ENCODE measurements around the gene SEMA6D. TPM values are rescaled to one million over a fixed set of nuclear protein-coding genes. Genes with fewer than 3 reads are reported as not detected.

The SEMA6D gene
- total RNA-seq, 2 experiments from 2014 or later: not detected

DNA sequence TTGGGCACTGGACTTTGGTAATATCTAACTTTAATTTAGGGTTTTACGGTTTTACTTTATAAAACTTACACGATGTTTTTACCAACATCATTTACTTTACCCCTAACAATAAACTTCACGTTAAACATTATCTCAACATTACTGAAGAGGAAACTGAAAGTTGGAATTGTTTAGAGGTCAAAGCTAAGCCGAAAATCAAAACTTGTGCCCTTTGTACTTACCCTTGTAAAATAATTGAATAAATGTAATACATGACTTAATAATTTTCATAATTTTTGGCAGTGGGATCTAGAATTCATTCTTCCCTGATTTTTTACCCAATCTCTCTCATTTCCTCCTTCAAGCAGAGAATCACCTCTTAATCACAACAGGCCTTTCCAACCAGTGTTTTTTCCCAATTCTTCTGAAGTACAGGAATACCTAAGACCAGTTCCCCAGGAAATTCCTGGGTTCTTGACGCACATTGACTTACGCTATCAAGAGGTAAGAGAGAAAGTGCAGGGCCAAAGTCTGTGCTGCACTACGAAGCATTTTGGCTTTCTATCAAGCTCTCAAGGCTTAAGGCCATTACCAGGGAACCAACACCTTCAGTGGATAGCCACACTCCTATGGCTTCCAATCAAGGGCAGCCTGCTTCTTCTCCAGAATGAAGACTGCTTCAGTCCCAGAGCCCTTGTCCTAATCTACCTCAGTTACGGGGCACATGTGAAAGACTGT, 11.9 kb upstream of the SEMA6D start:
- Mint-ChIP-seq H3K4me3 (no peak overlapping the region), H3K36me3 (no peaks in the 10 kb centered on the region), H3K27me3 (peaks cover 14% of the 10 kb centered on the region), H3K4me1 (no peaks in the 10 kb centered on the region), H3K9me3 (no peaks in the 10 kb centered on the region), H3K27ac (no peak overlapping the region)
- no peak for DNase-seq

DNA sequence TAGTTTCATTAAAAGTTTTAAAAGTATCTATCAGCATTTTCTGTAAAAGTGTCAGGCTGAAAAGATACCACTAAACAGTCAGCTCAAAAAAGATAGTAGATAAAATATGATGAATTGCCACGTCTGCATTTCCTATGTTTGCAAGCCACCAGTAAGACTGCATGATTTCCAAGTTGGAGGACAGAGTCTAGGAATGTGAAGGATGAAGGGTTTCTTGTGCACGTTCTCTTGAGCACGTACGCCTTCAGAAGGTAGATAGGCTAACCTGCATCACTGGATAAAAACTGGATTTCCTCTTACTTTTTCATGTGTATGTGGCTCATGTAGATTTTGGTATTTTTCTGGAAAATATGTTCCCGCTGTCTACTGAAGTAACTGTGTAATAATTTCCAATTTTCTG, 9.9 kb upstream of the SEMA6D start:
- no peaks in the 10 kb centered on the region for H3K9me3 Mint-ChIP-seq
- H3K36me3 Mint-ChIP-seq: no peaks in the 10 kb centered on the region
- H3K4me3 Mint-ChIP-seq: no peak overlapping the region
- H3K4me1 Mint-ChIP-seq: no peaks in the 10 kb centered on the region
- DNase-seq: no peak
- no peak overlapping the region for H3K27ac Mint-ChIP-seq
- peaks cover 14% of the 10 kb centered on the region for H3K27me3 Mint-ChIP-seq

DNA sequence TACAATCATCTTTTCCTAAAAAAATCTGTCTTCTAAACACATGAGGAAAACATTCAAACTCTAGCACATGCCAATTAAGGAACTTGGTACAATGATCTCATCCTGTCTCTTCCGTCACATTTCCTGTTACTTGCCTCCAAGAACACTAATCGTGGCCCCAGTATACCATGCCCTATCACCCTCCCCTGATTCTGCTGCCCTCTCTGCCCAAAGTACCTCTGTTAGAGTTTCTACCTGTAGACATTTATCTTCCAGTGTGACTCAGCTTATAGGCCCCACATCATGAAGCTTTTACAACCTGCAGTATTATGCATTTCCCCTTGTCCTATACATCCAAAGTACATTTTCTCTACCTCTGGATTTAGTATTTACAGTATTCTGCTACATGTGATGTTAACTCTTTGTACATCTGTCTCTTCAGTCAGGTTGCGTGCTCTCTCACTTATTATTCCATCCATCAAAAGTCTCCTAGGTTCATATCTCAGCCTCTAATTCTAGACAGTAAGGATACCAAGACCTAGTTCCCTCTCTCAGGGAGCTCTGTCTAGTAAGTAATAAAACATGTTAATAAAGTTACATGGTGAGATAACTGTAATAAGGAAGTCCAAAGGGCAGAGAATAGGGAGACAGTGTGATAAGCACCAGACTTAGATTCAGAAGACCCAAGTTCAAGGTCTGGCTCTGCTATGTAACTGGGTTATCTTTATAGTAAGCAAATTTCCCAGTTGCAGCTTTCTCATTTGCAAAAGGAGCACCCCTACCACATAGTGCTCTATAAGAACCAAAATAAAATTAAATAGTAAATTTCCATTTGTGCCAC, 8.9 kb upstream of the SEMA6D start:
- no peaks in the 10 kb centered on the region for H3K4me1 Mint-ChIP-seq
- no peaks in the 10 kb centered on the region for H3K36me3 Mint-ChIP-seq
- H3K27ac Mint-ChIP-seq: no peak overlapping the region
- no peak for DNase-seq
- no peaks in the 10 kb centered on the region for H3K9me3 Mint-ChIP-seq
- peaks cover 15% of the 10 kb centered on the region for H3K27me3 Mint-ChIP-seq
- no peak overlapping the region for H3K4me3 Mint-ChIP-seq

DNA sequence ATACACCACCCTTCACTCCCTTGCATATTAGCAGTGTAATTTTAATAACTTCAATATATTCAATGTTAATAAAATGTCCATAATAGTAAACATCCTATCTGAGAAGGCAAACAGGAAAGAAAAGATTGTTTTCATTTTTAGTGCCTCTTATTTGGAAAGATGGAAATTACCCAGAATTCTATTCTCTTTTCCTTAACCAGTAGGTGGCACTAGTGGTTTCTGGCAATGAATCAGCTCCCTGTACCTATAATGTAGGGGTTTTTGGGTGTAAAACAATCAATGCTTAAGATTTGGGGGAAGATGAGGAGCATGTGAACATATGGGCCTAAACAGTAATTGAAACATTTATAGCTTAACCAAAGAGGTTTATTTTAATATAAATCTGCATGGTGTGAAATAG, 5.7 kb upstream of the SEMA6D start:
- Mint-ChIP-seq H3K9me3 (no peaks in the 10 kb centered on the region), H3K27ac (no peak overlapping the region), H3K4me3 (no peak overlapping the region), H3K27me3 (peaks cover 36% of the 10 kb centered on the region), H3K4me1 (no peaks in the 10 kb centered on the region), H3K36me3 (no peaks in the 10 kb centered on the region)
- DNase-seq: no peak

DNA sequence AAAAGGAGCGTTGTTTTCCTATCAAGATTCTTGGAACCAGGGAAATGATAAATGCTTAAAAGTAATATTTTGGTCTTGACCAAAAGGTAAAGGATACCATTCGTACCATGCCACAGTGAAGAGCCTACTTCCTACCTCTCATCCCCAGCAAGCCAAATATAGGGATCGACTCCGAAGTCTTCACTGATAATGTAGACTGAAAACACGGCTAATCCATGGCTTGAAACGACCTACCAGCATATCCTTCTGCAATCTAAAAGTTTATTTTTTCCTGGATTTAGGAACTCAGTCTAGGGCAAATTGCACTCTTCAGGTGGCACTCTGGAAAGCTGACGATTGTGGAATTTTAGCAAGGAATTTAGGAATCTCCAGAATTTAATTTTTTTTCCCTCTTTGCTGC, 1.9 kb upstream of the SEMA6D start:
- Mint-ChIP-seq H3K36me3 (no peaks in the 10 kb centered on the region), H3K4me1 (peaks cover 2% of the 10 kb centered on the region), H3K27ac (no peak overlapping the region), H3K27me3 (peaks cover 55% of the 10 kb centered on the region), H3K9me3 (no peaks in the 10 kb centered on the region), H3K4me3 (no peak overlapping the region)
- DNase-seq: no peak

- H3K4me1 Mint-ChIP-seq: peaks cover 2% of the 10 kb centered on the region
- H3K9me3 Mint-ChIP-seq: no peaks in the 10 kb centered on the region
- no peaks in the 10 kb centered on the region for H3K36me3 Mint-ChIP-seq
- H3K4me3 Mint-ChIP-seq: no peak overlapping the region
- DNase-seq: no peak
- no peak overlapping the region for H3K27ac Mint-ChIP-seq
- H3K27me3 Mint-ChIP-seq: peaks cover 59% of the 10 kb centered on the region
Measured at GRCh38 chr15:47715856-47716445, 1.4 kb upstream of the SEMA6D start.

- H3K27ac Mint-ChIP-seq: no peak overlapping the region
- H3K9me3 Mint-ChIP-seq: no peaks in the 10 kb centered on the region
- H3K4me1 Mint-ChIP-seq: peaks cover 2% of the 10 kb centered on the region
- DNase-seq: no peak
- no peak overlapping the region for H3K4me3 Mint-ChIP-seq
- H3K27me3 Mint-ChIP-seq: peaks cover 63% of the 10 kb centered on the region
- H3K36me3 Mint-ChIP-seq: no peaks in the 10 kb centered on the region
Measured at GRCh38 chr15:47716516-47716915, 789 bp upstream of the SEMA6D start.

- Mint-ChIP-seq H3K36me3 (no peaks in the 10 kb centered on the region), H3K27ac (no peak overlapping the region), H3K4me1 (peaks cover 2% of the 10 kb centered on the region), H3K9me3 (no peaks in the 10 kb centered on the region), H3K4me3 (no peak overlapping the region), H3K27me3 (peaks cover 79% of the 10 kb centered on the region)
- DNase-seq: no peak
Measured at GRCh38 chr15:47718497-47719437, 1.5 kb downstream of the SEMA6D start.

DNA sequence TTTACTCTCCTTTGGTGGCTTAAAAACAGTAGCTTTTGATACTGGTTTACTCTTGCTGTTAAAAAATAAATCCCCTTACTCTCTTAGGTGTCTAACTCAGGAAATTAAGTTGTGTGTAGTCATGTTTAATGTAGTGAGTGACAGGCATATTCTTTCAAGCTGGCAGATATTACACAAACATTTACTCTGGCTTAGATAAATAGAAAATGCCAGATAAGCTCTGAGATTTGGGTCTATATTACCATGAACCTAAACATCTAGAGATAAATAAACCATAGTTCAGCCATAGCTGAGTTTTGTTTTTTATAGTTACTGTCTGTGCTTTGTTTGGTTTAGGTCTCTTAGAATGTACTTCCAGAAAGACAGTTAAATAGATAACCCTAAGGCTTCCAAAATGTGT, 2.4 kb downstream of the SEMA6D start:
- peaks cover 2% of the 10 kb centered on the region for H3K4me1 Mint-ChIP-seq
- no peak overlapping the region for H3K27ac Mint-ChIP-seq
- no peaks in the 10 kb centered on the region for H3K9me3 Mint-ChIP-seq
- peaks cover 83% of the 10 kb centered on the region for H3K27me3 Mint-ChIP-seq
- H3K36me3 Mint-ChIP-seq: no peaks in the 10 kb centered on the region
- no peak for DNase-seq
- H3K4me3 Mint-ChIP-seq: no peak overlapping the region

GRCh38 chr15:47720555-47720954, 3.2 kb downstream of the SEMA6D start:
- H3K9me3 Mint-ChIP-seq: no peaks in the 10 kb centered on the region
- H3K4me1 Mint-ChIP-seq: peaks cover 2% of the 10 kb centered on the region
- no peaks in the 10 kb centered on the region for H3K36me3 Mint-ChIP-seq
- no peak for DNase-seq
- H3K4me3 Mint-ChIP-seq: no peak overlapping the region
- no peak overlapping the region for H3K27ac Mint-ChIP-seq
- H3K27me3 Mint-ChIP-seq: peaks cover 74% of the 10 kb centered on the region

GRCh38 chr15:47721676-47722075, 4.4 kb downstream of the SEMA6D start:
- Mint-ChIP-seq H3K27ac (no peak overlapping the region), H3K9me3 (no peaks in the 10 kb centered on the region), H3K4me3 (no peak overlapping the region), H3K4me1 (peaks cover 2% of the 10 kb centered on the region), H3K27me3 (peaks cover 63% of the 10 kb centered on the region), H3K36me3 (no peaks in the 10 kb centered on the region)
- no peak for DNase-seq

DNA sequence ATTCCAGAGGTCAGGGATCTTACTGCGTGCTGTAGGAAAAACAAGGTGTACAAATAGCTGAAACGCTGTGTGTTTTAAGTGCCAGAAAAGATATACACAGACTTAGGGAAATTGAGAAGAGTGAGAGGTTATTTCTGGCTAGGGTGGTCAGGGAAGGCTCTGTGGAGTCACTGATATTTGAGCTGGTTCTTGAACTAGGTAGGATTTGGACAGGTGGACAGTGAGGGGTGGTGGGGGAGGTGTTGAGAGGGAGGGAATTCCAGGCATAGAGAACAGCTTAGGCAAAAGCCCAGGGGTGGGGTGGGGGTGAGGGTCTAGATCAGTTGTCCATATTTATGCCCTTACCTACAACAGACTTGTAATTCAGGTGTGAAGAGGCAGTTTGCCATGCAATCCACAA, 7.0 kb downstream of the SEMA6D start:
- Mint-ChIP-seq H3K36me3 (no peaks in the 10 kb centered on the region), H3K4me1 (no peaks in the 10 kb centered on the region), H3K27ac (no peak overlapping the region), H3K27me3 (peaks cover 43% of the 10 kb centered on the region), H3K4me3 (no peak overlapping the region), H3K9me3 (no peaks in the 10 kb centered on the region)
- no peak for DNase-seq

DNA sequence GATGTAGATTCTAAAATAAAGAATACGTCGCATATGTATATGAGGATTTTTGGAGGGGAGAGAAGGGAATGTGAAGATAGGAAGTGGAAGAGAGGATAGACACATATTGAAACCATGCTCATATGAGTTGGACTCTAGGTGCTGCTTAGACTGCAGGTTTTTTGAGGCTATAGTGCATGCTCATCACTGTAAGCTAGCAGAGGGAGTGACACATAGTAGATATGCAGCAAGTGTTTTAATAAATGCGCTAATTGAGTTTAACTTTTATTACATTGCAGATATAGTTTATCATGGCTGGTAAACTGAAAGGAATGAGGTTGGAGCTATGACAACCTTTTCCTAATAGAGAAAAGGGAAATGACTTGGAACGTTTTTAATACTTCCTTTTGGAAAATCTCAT, 7.7 kb downstream of the SEMA6D start:
- H3K9me3 Mint-ChIP-seq: no peaks in the 10 kb centered on the region
- no peak overlapping the region for H3K27ac Mint-ChIP-seq
- no peaks in the 10 kb centered on the region for H3K4me1 Mint-ChIP-seq
- no peak overlapping the region for H3K4me3 Mint-ChIP-seq
- DNase-seq: no peak
- no peaks in the 10 kb centered on the region for H3K36me3 Mint-ChIP-seq
- peaks cover 37% of the 10 kb centered on the region for H3K27me3 Mint-ChIP-seq

DNA sequence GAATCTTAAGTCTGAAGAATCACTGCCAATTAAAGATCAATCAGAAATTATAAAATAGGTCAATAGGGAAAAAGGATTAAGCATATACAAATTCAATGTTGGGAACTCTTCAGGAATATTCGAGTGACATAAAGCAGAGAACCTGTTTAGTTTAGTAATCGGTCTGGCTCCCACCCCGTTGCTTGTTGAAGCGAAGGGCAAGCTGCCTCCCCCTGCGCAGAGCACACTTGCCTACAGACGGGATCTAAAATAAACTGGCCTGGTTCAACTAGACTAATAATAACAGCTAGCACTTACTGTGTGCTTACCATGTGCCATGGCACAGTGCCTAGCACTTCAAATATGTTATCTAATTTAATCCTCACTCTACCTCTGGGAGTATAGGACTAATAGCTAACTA, 8.6 kb downstream of the SEMA6D start:
- no peak for DNase-seq
- Mint-ChIP-seq H3K27ac (no peak overlapping the region), H3K36me3 (no peaks in the 10 kb centered on the region), H3K9me3 (no peaks in the 10 kb centered on the region), H3K27me3 (peaks cover 30% of the 10 kb centered on the region), H3K4me3 (no peak overlapping the region), H3K4me1 (no peaks in the 10 kb centered on the region)

- Mint-ChIP-seq H3K4me3 (no peak overlapping the region), H3K9me3 (no peaks in the 10 kb centered on the region), H3K27ac (no peak overlapping the region), H3K27me3 (peaks cover 27% of the 10 kb centered on the region), H3K4me1 (no peaks in the 10 kb centered on the region), H3K36me3 (no peaks in the 10 kb centered on the region)
- no peak for DNase-seq
Measured at GRCh38 chr15:47726399-47726823, 9.1 kb downstream of the SEMA6D start.
